Small intestine (tissue), 7 donors: ENCODE data around the gene SCFD1. TPM values are rescaled to one million over a fixed set of nuclear protein-coding genes. Genes with fewer than 3 reads are reported as not detected.

Experiments used
- DNase-seq, 2 donors: peaks; one replicate each; pipeline versions ENCODE4 v3.0.0 to v3.0.0-alpha.2; 2013
- FAIRE-seq: peaks from 2 replicates; lab custom pipeline; 2012; peaks lifted over from hg19 to GRCh38; lab: Jason Lieb, UNC
- H3K27ac ChIP-seq, 3 donors: one replicate each; pipeline ENCODE4 v1.5.1; 2013; ENCODE audit warnings: low read length in 2 of 3, mild to moderate bottlenecking in 2 of 3, control low read depth in 1 of 3, inconsistent platforms in 1 of 3, low read depth in 1 of 3, moderate library complexity in 1 of 3
- H3K27me3 ChIP-seq, 3 donors: one replicate each; pipeline ENCODE4 v1.6.1; 2013; ENCODE audit warnings: low read length in 3 of 3, inconsistent platforms in 1 of 3; ENCODE audit not compliant: control insufficient read depth in 3 of 3, insufficient read depth in 3 of 3
- H3K36me3 ChIP-seq, 3 donors: one replicate each; pipeline ENCODE4 v1.6.1; 2013; ENCODE audit warnings: low read length in 3 of 3, inconsistent platforms in 1 of 3, low read depth in 1 of 3, mild to moderate bottlenecking in 1 of 3, moderate library complexity in 1 of 3; ENCODE audit not compliant: control insufficient read depth in 3 of 3, insufficient read depth in 2 of 3
- H3K4me1 ChIP-seq, 3 donors: one replicate each; pipeline ENCODE4 v1.6.1; 2013; ENCODE audit warnings: low read length in 2 of 3, inconsistent platforms in 1 of 3, low read depth in 1 of 3, mild to moderate bottlenecking in 1 of 3, moderate library complexity in 1 of 3; ENCODE audit not compliant: control insufficient read depth in 3 of 3, insufficient read depth in 2 of 3
- H3K4me3 ChIP-seq, 3 donors: one replicate each; pipeline ENCODE4 v1.5.1; 2013; ENCODE audit warnings: low read length in 3 of 3, control low read depth in 1 of 3, inconsistent platforms in 1 of 3, low read depth in 1 of 3, mild to moderate bottlenecking in 1 of 3, moderate library complexity in 1 of 3
- H3K9me3 ChIP-seq, 2 donors: one replicate each; pipeline ENCODE4 v1.6.1; 2013; ENCODE audit warnings: low read depth in 1 of 2, low read length in 1 of 2; ENCODE audit not compliant: control insufficient read depth in 2 of 2, insufficient read depth in 1 of 2
- WGBS, 3 donors: extraction: QIAGEN DNeasy Blood & Tissue Kit; methylation state at CpG; one replicate each; pipeline ENCODE4 v1.1.7; 2013; 5-methylcytosine and 5-hydroxymethylcytosine counted together
- polyA plus RNA-seq, 4 donors: library from polyadenylated mRNA; stranded (reverse) in 3 of 4; unstranded in 1 of 4; fragments of 200-250 nt in 3 of 4; fragments of 120-200 nt in 1 of 4; gene quantifications; one replicate each; pipeline versions ENCODE4 v1.2.1 to v1.2.3, GENCODE V29; 2013
- donor health status: healthy with polysubstance abuse.
- donor health status: control.
- donor health status: control.
- donor health status: Bipolar disorder and iron deficiency.
- donor health status: healthy.

Gene SCFD1
- polyA plus RNA-seq, 4 donors, result 39.7 to 73.8 (median 61.4) TPM

- no peaks in the 10 kb centered on the region for H3K4me1 ChIP-seq
- FAIRE-seq, result no peak
- H3K4me3 ChIP-seq, result no peak overlapping the region
- H3K9me3 ChIP-seq, result no peaks in the 10 kb centered on the region
- WGBS, 3 donors, result 93 to 99% (median 98%) methylated on average over 3 of the region's 3 CpGs
- H3K27ac ChIP-seq, result no peak overlapping the region
- peaks cover 0 to 2% (median 1%) of the 10 kb centered on the region in 3 donors for H3K36me3 ChIP-seq
- no peaks in the 10 kb centered on the region for H3K27me3 ChIP-seq
- DNase-seq, result no peak
Measured at GRCh38 chr14:30719137-30719536, 97.0 kb downstream of the SCFD1 start.

- Histone ChIP-seq H3K4me3 (no peak overlapping the region), H3K36me3 (peaks cover 0 to 12% (median 5%) of the 10 kb centered on the region in 3 donors), H3K27ac (no peak overlapping the region), H3K27me3 (no peaks in the 10 kb centered on the region), H3K4me1 (no peaks in the 10 kb centered on the region), H3K9me3 (peaks cover 0 to 3% of the 10 kb centered on the region in 2 donors)
- DNase-seq (no peak), FAIRE-seq (no peak)
- 83 to 97% (median 94%) methylated on average over 5 of the region's 5 CpGs for WGBS, 3 donors
Measured at GRCh38 chr14:30725763-30726162, 103.6 kb downstream of the SCFD1 start.

DNA sequence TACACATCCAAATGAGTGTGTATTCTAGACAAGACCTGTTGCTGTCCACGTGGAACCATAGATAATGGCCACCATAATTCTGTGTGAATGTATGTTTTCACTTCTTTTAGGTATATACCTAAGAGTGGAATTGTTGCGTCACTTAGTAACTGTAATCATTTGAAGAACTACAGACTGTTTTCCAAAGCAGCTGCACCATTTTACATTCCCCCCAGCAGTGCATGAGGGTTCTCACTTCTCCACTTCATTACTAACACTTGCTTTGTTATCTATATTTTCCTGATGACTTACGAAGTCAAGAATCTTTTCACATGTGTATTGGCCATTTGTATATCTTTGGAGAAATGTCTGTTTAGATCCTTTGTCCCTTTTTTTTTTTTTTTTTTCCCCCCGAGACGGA lies 106.4 kb downstream of the SCFD1 start:
- no peak for FAIRE-seq
- peaks cover 0 to 12% (median 8%) of the 10 kb centered on the region in 3 donors for H3K36me3 ChIP-seq
- H3K9me3 ChIP-seq, result peaks cover 0 to 3% of the 10 kb centered on the region in 2 donors
- H3K4me3 ChIP-seq, result no peak overlapping the region
- no peak for DNase-seq
- no peaks in the 10 kb centered on the region for H3K27me3 ChIP-seq
- no peak overlapping the region for H3K27ac ChIP-seq
- 82 to 96% (median 94%) methylated on average over 5 of the region's 5 CpGs for WGBS, 3 donors
- H3K4me1 ChIP-seq, result no peaks in the 10 kb centered on the region

DNA sequence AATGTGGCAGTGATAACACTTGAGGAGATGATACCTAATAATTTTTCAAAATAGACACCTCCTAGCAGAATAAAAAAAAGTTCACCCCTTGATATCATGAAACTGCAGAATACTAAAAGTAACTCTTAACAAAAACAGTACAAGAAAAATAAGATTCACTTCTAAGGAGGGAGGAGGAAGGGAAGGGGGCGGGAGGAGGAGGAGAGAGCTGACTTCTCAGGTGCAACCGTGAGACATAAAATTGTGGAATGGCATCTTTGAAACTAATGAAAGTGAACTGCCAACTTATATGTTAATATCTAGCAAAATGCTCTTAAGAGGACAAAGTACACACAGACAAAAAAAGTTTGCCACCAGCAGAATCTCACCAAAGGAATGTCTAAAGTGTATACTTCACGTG lies 115.8 kb downstream of the SCFD1 start:
- Histone ChIP-seq H3K4me1 (no peaks in the 10 kb centered on the region), H3K27ac (no peak overlapping the region), H3K4me3 (no peak overlapping the region), H3K36me3 (peaks cover 2 to 9% (median 2%) of the 10 kb centered on the region in 3 donors), H3K9me3 (no peaks in the 10 kb centered on the region), H3K27me3 (no peaks in the 10 kb centered on the region)
- WGBS, 3 donors, result 45 to 71% (median 53%) methylated on average over 3 of the region's 3 CpGs
- no peak for DNase-seq
- FAIRE-seq, result no peak

DNA sequence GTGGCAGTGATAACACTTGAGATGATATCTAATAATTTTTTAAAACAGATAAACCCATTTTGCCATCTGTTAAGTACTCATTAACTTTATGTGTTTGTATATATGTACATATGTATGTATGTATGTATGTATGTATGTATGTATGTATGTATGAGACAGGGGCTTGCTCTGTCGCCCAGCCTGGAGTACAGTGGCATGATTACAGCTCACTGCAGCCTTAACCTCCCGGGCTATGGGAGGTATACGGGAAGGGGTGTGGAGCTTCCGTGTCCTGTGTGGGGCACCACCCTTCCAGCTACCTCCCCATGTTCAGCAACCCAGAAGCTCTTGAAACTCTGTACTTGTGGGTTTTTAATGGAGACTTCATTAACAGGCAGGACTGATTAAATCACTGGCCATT lies 116.9 kb downstream of the SCFD1 start:
- Histone ChIP-seq H3K4me3 (no peak overlapping the region), H3K4me1 (no peaks in the 10 kb centered on the region), H3K27ac (no peak overlapping the region), H3K9me3 (no peaks in the 10 kb centered on the region), H3K36me3 (peaks cover 2 to 4% (median 2%) of the 10 kb centered on the region in 3 donors), H3K27me3 (no peaks in the 10 kb centered on the region)
- WGBS, 3 donors, result 88 to 89% (median 88%) methylated on average over 4 of the region's 4 CpGs
- DNase-seq (no peak), FAIRE-seq (no peak)

- no peak overlapping the region for H3K27ac ChIP-seq
- H3K27me3 ChIP-seq, result no peaks in the 10 kb centered on the region
- H3K4me1 ChIP-seq, result no peaks in the 10 kb centered on the region
- no peak for FAIRE-seq
- no peak overlapping the region for H3K4me3 ChIP-seq
- 66 to 82% (median 73%) methylated on average over 2 of the region's 2 CpGs for WGBS, 3 donors
- no peaks in the 10 kb centered on the region for H3K9me3 ChIP-seq
- no peak for DNase-seq
- H3K36me3 ChIP-seq, result no peaks in the 10 kb centered on the region
Measured at GRCh38 chr14:30748343-30748742, 126.2 kb downstream of the SCFD1 start.

- FAIRE-seq (no peak), DNase-seq (peak in 1 of 2 donors; percentile 8)
- peaks cover 0 to 2% (median 0%) of the 10 kb centered on the region in 3 donors for H3K27me3 ChIP-seq
- no peak overlapping the region for H3K4me3 ChIP-seq
- no peaks in the 10 kb centered on the region for H3K9me3 ChIP-seq
- H3K36me3 ChIP-seq, result no peaks in the 10 kb centered on the region
- WGBS, 3 donors, result 70 to 75% (median 73%) methylated on average over 11 of the region's 11 CpGs
- no peaks in the 10 kb centered on the region for H3K4me1 ChIP-seq
- no peak overlapping the region for H3K27ac ChIP-seq
Measured at GRCh38 chr14:30751646-30752416, 129.7 kb downstream of the SCFD1 start.

- DNase-seq, result no peak
- H3K27ac ChIP-seq, result no peak overlapping the region
- H3K9me3 ChIP-seq, result no peaks in the 10 kb centered on the region
- H3K27me3 ChIP-seq, result peaks cover 0 to 2% (median 0%) of the 10 kb centered on the region in 3 donors
- no peaks in the 10 kb centered on the region for H3K36me3 ChIP-seq
- no peak for FAIRE-seq
- H3K4me3 ChIP-seq, result no peak overlapping the region
- no peaks in the 10 kb centered on the region for H3K4me1 ChIP-seq
- 81 to 85% (median 81%) methylated on average over 4 of the region's 4 CpGs for WGBS, 3 donors
Measured at GRCh38 chr14:30753452-30753851, 131.3 kb downstream of the SCFD1 start.
